GM10847 (cell line): ENCODE results near the gene TBCD.

Experiments
- POLR2A ChIP-seq: IDR thresholded peaks from 2 replicates; pipeline ENCODE4 v1.6.1; 2011; ENCODE audit not compliant: insufficient read length; ENCODE audit errors: extremely low read depth

Gene TBCD

GRCh38 chr17:82751571-82752370 lies at the start of gene TBCD:
TBCD (plus strand) TSS chr17:82752065; CDS start chr17:82752194, 129 bp downstream.
- TF ChIP-seq POLR2A = no peak

- no peak for TF ChIP-seq POLR2A
Measured at GRCh38 chr17:82702231-82702927, 49.5 kb upstream of the TBCD start.

- TF ChIP-seq POLR2A = no peak
Measured at GRCh38 chr17:82703036-82703745, 48.7 kb upstream of the TBCD start.

DNA sequence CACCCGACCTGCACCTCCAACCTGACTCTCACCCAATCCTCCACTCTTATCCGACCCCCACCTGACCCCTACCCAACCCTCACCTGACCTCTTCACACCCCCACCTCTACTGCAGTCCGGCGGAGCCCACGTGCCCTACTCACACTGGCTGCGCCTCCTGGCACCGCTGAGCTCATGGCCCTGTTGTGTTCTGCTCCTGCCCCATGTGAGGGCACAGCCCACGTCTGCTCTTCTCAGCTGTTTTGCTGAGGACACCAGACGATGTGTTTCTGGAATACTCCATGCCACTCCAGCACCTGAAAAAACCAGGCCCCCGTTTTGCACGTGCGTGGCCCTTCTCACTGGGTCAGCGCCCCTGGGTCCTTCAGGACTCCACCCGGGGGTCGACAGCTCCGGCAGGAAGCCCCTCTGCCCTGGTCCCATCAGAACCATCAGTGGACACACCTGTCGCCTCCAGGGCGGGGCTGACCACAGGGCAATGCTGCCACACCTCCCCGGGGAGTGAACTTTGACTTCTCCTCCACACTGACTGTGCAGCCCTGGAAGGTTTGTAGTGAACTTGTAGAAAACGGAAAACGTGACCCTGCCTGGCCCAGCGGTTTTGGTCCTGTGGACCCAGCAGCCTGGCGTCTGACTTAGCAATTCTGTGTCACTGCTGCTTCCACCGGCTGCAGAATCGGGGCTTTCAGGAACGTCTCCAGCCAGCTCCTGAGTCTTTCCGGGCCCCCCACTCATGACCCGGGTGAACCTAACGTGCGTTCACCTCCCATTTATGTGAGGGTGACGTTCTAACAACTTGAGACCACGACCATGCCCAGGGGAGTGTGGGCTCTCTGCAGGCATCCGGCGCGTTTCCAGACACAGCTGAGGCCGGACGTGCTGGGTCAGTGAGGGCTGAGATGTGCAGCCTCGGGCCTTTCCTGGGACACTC lies 47.7 kb upstream of the TBCD start:
- no peak for TF ChIP-seq POLR2A

- no peak for TF ChIP-seq POLR2A
Measured at GRCh38 chr17:82704886-82705285, 47.0 kb upstream of the TBCD start.

DNA sequence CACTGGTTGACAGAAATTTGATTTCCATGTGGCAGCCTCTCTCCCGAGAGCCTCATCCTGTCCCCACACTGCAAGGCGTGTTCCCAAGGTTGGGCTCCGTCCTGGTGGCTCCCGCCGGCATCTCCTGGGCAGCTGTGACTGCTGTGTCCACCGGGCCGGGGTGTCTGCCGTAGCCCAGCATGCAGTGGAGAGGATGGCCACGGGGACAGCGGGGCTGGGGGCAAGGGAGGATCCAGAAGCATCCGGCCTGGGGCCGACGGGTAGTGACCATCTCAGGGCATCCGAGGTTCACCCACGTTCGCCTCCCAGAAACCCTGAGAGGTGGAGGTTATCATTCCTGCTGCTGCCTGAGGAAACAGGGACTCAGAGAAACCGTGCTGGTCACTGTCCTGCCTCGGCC lies 46.1 kb upstream of the TBCD start:
- no peak for TF ChIP-seq POLR2A

DNA sequence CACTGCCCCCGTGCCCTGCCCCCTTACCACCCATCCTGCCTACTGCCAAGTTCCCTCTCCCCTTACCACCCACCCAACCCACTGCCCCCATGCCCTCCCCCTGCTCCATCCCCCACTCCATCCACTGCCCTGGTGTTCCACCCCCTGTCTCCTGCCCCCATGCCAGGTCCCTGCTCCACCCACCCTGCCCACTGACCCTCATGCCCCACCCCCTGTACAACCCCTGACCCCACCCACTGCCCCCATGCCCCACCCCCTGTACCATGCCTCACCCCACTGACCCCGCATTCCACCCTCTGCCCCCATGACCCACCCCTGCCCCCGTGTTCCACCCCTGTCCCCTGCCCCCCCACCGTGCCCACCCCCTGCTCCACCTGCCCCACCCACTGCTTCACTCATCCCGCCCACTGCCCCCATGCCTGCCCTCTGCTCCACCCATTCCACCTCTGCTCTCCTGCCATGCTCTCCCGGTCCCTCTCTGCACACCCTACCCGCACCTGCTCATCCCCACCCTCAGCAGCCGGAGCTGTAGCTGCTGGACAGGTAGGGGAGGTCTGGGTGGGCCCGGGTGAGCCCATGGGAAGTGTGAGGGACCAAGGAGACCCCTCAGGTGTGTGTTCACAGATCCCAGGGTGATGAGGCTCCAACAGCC lies 42.7 kb upstream of the TBCD start:
- no peak for TF ChIP-seq POLR2A

- TF ChIP-seq POLR2A = no peak
Measured at GRCh38 chr17:82709676-82710498, 42.0 kb upstream of the TBCD start.

- TF ChIP-seq POLR2A = no peak
Measured at GRCh38 chr17:82710499-82711232, 41.2 kb upstream of the TBCD start.

GRCh38 chr17:82713071-82713723 lies 38.7 kb upstream of the TBCD start:
- TF ChIP-seq POLR2A = no peak

- peak; percentile 74 for TF ChIP-seq POLR2A
Measured at GRCh38 chr17:82716203-82717010, 35.5 kb upstream of the TBCD start, which contains the start of gene FN3KRP. FN3KRP (plus strand) TSS chr17:82716706; CDS start chr17:82716756, 50 bp downstream.
